NCI-H1930 (cell line): ENCODE results near the gene IFI44.

Source experiments
- DNase-seq, 2 experiments: peaks; one replicate each; lab custom pipeline; 2025; lab: John Stamatoyannopoulos, UW

Gene IFI44

DNA sequence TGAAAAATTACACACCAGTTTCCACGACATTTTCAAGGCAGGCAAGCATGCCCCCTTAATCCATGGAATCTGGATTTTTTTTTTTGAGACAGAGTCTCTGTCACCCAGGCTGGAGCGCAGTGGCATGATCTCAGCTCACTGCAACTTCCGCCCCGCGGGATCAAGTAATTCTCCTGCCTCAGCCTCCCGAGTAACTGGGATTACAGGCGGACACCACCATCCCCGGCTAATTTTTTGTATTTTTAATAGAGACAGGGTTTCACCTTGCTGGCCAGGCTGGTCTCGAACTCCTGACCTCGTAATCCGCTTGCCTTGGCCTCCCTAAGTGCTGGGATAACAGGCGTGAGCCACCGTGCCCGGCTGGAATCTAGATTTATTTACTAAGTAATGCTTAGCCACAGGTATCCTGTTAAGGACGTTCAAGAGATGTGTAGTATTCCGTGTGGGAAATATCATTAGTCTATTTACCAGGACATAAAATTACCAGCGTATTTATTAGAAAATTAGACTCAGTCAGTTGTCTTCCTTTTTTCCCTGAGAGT is 2.5 kb downstream of the IFI44 start:
- no peak for DNase-seq

DNA sequence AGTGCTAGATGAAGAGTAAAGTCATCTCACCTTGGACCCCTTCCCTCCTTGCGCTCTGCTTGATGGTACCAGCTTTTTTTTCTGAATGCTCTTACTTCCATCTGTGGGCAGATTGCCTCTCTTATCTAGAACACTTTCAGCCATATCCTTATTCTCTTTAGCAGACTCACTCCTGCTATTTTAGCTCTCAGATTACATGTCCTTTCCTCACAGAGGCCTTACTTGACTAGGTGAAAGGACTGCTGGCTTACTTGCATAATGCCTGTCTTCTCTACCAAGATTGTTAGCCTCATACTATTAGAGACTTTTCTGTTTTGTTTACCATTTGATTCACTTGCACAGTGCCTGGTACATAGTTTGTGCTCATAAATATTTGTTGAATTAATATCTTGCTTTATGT is 9.3 kb downstream of the IFI44 start:
- no peak for DNase-seq

DNA sequence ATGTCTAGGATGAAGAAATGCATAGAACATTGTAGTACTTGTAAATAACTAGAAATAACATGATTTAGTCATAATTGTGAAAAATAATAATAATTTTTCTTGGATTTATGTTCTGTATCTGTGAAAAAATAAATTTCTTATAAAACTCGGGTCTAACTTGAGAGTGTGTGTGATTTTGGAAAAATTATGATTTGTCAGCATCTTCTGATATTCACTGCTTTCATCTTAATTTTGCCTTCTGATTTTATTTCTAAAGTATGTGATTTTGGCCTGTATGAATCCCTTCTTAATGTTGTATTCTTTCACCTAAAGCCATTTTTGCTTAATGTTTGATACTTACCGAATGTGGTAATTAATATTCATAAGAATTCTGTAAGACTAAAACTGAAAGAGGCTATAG is 14.3 kb downstream of the IFI44 start:
- no peak for DNase-seq

DNA sequence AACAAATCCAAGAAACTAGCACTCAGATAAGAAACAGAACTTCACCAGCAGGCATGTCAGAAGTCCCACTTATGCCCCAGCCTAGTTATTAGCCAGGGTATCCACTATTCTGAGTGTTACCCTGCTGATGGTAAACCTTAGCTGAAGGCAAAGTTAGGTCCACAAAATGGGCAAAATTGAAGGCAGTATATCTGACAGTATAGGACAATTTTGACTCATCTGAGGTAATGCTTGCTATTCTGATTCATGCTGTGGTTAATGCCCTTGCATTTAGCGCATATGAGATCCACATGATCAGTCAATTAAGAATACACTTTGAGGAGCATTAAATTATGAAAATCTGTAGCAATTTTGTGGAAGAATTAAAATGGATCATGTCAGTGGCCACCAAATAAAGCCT is 15.1 kb downstream of the IFI44 start:
- no peak for DNase-seq

- no peak for DNase-seq
These were observed 16.2 kb downstream of the IFI44 start for GRCh38 chr1:78665809-78666208.

DNA sequence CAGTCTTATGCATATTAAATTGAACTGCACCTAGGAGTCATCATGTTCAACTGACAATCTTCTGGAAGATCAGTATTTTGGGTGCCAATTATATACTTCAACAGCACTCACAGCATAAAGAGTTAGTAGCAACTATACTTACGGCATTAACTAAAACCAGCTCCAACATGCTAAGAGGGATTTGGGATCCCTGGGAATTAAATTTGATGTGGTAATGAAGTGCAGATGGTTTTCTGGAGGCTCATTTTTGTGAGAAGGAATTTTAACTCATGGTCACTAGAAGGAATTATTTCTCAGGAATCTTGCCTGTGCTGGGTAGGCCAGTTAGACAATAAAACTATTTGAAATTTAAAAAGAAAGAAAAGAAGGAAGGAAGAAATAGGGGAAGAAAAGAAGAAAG is 18.3 kb downstream of the IFI44 start:
- DNase-seq, result no peak

- no peak for DNase-seq
These were observed 18.8 kb downstream of the IFI44 start for GRCh38 chr1:78668427-78668826.

GRCh38 chr1:78672428-78672827 is 22.8 kb downstream of the IFI44 start:
- DNase-seq, result no peak

GRCh38 chr1:78673120-78673519 is 23.5 kb downstream of the IFI44 start:
- no peak for DNase-seq

DNA sequence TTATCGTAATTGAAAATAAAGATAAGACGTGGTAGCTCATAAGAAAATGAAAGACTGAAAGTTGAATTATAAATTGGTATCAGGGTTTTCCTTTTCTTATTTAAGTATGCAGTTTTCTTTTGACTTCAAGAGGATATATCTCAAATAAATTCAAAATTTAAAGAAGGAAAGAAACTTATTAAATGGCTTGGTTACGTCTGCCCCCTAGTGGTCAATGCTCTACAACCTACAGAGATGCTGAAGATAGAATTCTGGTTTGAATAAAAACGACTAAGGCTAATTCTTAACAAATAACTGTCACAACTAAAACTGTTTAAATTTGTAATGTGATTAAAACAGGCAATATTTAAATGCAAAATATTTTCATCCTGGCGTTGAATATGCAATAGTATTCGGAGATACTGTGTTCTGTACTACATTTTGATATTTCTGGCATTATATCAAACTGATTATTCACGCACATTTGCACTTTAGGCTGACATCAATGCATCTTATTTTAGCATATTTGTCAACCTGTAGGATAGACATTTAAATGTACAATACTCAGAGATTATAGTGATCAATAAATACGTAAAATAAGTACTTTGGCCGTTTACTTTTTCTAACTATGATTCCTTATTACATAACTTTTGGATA is 26.8 kb downstream of the IFI44 start:
- peak in 1 of 2 experiments; percentile 4 for DNase-seq

DNA sequence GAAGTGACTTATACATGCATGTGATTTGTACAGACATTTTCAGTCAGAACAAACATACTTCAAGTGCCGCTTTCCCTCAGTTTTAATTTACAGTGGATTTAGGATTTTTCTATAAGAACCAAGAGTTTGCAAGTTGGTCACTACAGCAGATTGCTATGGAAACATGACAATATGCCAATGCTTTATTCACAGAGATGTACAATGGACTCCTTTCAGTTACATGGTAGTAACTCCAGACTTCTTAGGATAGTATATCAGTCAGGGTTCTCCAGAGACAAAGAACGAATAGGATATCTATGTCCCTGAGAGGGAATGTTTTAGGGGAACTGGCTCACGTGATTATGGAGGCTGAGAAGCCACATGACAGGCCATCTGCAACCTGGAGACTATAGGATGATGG is 27.4 kb downstream of the IFI44 start:
- no peak for DNase-seq

DNA sequence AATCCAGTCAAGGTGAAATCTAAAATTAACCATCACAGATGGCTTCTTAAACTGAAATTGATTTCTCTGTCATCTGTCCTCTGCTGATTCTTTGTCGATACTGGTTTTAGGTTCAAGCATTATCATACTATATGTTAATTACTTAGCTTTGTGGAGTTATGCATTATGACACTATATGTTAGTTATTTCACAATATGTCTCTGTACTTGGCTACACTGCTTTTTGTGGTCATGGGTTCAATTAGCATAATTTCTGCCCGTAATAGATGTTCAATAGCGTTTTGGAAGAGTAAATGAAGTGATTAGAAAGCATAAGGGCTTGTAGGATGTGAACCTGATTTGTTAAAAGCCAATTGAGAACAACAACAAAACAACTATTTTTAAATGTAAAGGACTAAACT is 28.2 kb downstream of the IFI44 start:
- no peak for DNase-seq

GRCh38 chr1:78678324-78678723 is 28.7 kb downstream of the IFI44 start:
- no peak for DNase-seq

GRCh38 chr1:78681265-78681664 is 31.6 kb downstream of the IFI44 start:
- no peak for DNase-seq

DNA sequence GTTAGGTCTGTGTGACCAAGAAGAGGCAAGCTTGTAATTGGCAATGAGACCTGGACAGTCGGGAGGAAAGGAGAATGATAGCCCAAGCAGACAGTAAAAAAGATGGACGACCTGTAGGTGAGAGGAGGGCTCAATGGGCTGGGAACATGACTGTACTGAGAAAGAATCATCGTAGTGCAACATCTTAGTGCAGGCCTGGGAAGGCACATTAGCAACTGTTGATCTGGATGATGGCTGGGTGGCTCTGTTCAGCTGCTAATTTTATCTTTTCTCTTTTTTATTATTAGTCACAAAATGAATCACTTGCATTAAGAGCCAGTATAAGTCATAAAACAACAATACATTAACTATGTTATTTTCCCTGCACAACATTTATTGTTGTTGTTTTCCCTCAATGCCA is 32.9 kb downstream of the IFI44 start:
- no peak for DNase-seq

GRCh38 chr1:78683079-78683478 is 33.4 kb downstream of the IFI44 start:
- no peak for DNase-seq

DNA sequence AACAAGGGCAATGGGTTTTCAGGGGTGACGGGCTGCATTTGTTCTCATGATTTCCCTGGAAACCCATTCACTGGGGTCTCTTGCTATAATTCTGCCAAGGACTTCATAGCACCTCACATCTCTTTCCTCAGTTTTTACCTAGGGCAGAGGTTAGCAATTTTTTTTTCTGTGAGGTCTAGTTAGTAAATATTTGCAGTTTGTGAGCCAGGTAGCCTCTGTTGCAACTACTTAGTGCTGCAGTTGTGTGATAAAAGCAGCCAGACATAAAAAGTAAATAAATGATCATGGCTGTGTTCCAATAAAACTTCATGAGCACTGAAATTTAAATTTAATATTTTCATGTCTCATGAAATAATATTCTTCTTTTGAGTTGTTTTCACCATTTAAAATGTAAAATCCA is 37.7 kb downstream of the IFI44 start:
- DNase-seq, result no peak

GRCh38 chr1:78687914-78688313 is 38.3 kb downstream of the IFI44 start:
- DNase-seq, result no peak

DNA sequence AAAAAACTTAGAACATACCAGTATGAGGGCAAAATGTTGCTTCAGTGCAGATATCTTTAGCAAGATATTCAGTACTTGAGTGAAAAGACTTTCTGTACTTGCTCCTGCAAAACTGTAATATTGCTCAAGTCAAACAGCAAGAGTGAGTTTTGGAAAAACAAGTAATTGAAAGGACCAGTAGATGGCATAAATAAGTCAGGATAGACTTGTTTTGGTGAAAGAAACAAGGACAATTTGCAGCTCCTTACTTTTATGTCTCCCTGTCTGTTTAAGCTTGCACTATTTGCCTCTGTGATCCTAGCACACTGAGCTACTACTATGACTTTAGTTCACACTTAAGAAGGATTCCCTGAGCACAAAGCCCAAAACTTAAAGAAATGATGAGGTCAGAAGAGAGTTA is 39.1 kb downstream of the IFI44 start:
- no peak for DNase-seq

DNA sequence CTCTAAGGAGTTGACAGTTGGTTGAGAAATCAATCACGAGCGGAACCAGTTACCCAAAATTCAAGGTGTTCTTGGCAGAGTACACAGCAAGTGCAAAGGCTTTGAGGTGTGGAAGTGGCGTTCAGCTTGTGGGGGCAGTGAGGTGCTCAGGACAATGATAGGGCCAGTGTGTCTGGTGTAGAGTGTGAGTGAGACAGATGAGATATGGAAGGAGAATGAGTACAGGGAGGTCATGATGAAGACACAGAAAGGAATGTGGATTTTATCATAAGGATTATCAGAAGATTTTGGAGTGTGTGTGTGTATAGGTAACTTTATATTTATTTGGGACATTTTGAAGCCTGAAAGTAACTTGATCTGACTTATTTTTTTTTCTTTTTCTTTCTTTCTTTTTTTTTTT is 40.9 kb downstream of the IFI44 start:
- DNase-seq, result no peak

DNA sequence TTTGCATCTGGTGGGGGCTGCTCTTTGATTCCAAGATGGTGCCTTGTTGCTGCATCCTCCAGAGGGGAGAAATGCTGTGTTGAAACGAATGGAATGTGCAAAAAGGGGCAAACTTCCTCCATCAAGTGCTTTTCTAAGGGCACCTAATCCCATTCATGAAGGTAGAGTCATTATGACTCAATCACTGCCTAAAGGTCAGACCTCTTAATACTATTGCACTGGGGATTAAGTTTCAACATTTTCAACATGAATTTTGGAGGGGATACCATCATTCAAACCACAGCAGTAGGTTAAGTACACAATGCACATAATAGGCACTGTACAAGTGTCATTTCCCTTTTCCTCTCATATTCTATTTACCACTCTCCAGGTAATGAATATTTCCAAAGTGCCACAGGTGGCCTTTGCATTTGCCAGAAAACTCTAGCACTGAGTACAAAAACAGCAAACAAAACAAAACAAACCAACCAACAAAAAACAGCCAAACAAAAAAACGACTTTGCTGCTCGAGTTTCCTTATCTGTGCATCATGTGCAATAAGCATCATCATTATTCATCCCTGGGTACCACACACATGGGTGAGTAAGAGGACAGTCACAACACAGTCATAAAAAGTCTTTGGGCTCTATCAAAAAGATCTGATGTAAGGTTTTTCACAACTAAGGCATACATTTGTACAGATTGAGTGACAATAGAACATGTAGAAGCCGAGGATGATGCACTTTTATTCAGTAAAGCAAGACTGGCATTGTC is 42.5 kb downstream of the IFI44 start:
- no peak for DNase-seq

- no peak for DNase-seq
These were observed 50.2 kb downstream of the IFI44 start for GRCh38 chr1:78699813-78700212.

DNA sequence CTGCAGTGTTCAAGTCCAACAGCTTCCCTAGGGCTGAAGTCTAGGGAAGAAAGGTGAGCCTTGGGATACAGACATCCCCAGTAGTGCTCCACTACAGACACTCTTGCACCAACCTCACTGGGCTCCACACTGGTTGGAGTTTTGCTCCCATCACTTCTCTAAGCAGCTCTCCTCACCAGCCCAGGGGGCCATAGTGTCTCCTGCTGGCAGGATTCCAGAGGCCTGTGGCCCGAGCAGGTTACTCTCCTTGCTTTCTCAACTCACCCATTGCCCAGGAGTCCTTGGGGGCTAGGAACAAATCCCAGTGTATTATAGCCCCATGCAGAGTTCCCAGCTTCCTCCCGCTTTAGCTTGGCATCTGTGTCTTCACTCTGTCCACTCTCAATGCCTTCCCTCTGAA is 52.8 kb downstream of the IFI44 start:
- DNase-seq, result no peak

DNA sequence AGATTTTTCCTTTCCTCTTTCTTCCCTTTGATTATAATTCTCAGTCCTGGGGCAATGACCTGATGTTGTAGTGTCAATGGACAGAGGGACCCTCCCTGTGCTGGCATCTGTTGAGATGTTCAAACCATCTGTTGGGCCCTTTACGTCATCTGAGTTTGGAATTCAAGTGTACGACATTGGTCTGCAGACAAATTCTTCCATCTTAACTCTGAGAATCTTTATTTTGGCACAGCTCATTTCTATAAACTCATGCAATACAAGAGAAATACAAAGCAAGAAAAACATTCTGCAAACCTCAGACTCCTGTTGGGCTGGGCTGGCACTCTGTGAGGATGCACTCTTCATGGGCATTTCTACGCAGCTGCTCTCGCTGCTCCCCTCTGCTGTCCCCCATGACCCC is 54.2 kb downstream of the IFI44 start:
- DNase-seq, result no peak
